ENCODE data around the gene GCH1.

Gene GCH1

DNA sequence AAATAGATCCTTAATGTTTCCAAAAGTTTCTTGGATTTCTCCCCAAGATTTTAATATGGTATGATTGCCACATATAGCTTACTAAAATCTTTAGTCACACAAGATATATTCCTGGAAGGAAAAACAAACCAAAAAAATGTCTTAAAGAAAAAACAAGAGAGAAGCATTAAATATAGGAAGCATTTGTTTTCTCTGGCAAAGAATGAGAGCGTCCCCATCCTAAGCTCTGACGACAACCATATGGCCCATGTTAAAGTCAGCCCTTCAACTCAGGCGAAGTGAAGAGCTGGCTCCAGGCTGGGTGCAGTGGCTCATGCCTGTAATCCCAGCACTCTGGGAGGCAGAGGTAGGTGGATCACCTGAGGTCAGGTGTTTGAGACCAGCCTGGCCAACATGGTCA is 35.6 kb downstream of the GCH1 start:
- no peaks in the 10 kb centered on the region for H3K4me1 ChIP-seq (ENCODE audit: low read length)
- TF ChIP-seq EZH2phosphoT487 (IDR thresholded peaks at IDR 0.05; ENCODE audit: low read depth) (no peak), CTCF (IDR thresholded peaks at IDR 0.05; ENCODE audit: low read depth, low read length) (no peak)
- H3K4me2 ChIP-seq (ENCODE audit: low read length) = no peak overlapping the region
- H3K79me2 ChIP-seq (ENCODE audit: low read length) = no peaks in the 10 kb centered on the region
- H3K36me3 ChIP-seq (replicated peaks; ENCODE audit: low read depth, low read length) = no peaks in the 10 kb centered on the region
- H4K20me1 ChIP-seq (ENCODE audit: insufficient read depth, low read length) = no peaks in the 10 kb centered on the region
- H3K27ac ChIP-seq (ENCODE audit: low read length) = no peak overlapping the region
- H2AFZ ChIP-seq (ENCODE audit: low read depth, low read length) = no peak overlapping the region
- H3K27me3 ChIP-seq (ENCODE audit: low read depth, low read length) = peaks cover 8% of the 10 kb centered on the region; the same call in 1 of the 2 replicates
- no peaks in the 10 kb centered on the region for H3K9me3 ChIP-seq (ENCODE audit: insufficient read depth, low read length)
- no peak overlapping the region for H3K9ac ChIP-seq (ENCODE audit: low read length)
- no peak overlapping the region for H3K4me3 ChIP-seq (ENCODE audit: low read length)

DNA sequence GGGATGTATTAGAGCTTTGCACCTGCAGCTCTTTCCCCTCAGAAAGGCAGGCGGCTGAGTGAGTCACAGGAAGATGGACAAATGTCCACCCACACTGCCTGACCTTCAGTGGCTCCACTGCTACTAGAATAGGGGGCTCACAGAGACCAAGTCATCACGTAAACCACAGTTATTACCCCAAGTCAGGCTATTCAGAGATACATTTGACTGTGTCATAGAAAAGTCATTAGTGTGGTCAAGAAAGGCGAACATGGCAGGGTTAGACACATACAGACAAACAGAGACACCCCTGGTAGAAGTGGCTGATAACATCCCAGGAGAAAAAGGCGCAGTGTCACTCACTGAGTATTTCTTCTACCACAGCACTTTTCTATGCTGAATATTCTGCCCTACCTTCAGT is 36.0 kb downstream of the GCH1 start:
- Histone ChIP-seq H3K36me3 (replicated peaks; ENCODE audit: low read depth, low read length) (no peaks in the 10 kb centered on the region), H3K4me1 (ENCODE audit: low read length) (no peaks in the 10 kb centered on the region), H3K27me3 (ENCODE audit: low read depth, low read length) (peaks cover 8% of the 10 kb centered on the region; the same call in 1 of the 2 replicates), H3K4me3 (ENCODE audit: low read length) (no peak overlapping the region), H3K79me2 (ENCODE audit: low read length) (no peaks in the 10 kb centered on the region), H3K9ac (ENCODE audit: low read length) (no peak overlapping the region), H3K9me3 (ENCODE audit: insufficient read depth, low read length) (no peaks in the 10 kb centered on the region), H3K27ac (ENCODE audit: low read length) (no peak overlapping the region), H2AFZ (ENCODE audit: low read depth, low read length) (no peak overlapping the region), H3K4me2 (ENCODE audit: low read length) (no peak overlapping the region), H4K20me1 (ENCODE audit: insufficient read depth, low read length) (no peaks in the 10 kb centered on the region)
- TF ChIP-seq CTCF (IDR thresholded peaks at IDR 0.05; ENCODE audit: low read depth, low read length) (no peak), EZH2phosphoT487 (IDR thresholded peaks at IDR 0.05; ENCODE audit: low read depth) (no peak)

DNA sequence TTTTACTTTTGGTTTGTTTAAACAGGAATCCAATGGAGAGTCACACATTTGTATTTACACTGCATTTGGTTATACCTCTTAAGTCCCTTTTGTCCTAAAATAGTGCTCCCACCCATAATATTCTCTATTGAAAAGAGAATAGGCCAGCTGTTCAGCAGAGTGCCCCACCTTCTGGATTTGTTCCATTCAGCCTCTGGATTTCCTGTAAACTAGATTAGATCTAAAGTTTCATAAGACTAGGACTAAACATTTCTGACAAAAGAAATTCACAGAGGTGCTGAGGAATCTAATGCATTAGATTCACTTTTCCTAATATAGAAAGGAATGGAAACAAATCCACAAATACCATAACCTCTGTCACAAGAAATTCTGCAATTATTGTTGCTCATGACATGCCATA is 38.1 kb downstream of the GCH1 start:
- Histone ChIP-seq H3K27me3 (ENCODE audit: low read depth, low read length) (peaks cover 8% of the 10 kb centered on the region; the same call in 1 of the 2 replicates), H3K4me2 (ENCODE audit: low read length) (no peak overlapping the region), H3K9me3 (ENCODE audit: insufficient read depth, low read length) (no peaks in the 10 kb centered on the region), H3K79me2 (ENCODE audit: low read length) (no peaks in the 10 kb centered on the region), H4K20me1 (ENCODE audit: insufficient read depth, low read length) (no peaks in the 10 kb centered on the region), H3K36me3 (replicated peaks; ENCODE audit: low read depth, low read length) (no peaks in the 10 kb centered on the region), H3K27ac (ENCODE audit: low read length) (no peak overlapping the region), H3K4me3 (ENCODE audit: low read length) (no peak overlapping the region), H3K4me1 (ENCODE audit: low read length) (no peaks in the 10 kb centered on the region), H3K9ac (ENCODE audit: low read length) (no peak overlapping the region), H2AFZ (ENCODE audit: low read depth, low read length) (no peak overlapping the region)
- TF ChIP-seq CTCF (IDR thresholded peaks at IDR 0.05; ENCODE audit: low read depth, low read length) = no peak
- TF ChIP-seq EZH2phosphoT487 (IDR thresholded peaks at IDR 0.05; ENCODE audit: low read depth) = no peak

DNA sequence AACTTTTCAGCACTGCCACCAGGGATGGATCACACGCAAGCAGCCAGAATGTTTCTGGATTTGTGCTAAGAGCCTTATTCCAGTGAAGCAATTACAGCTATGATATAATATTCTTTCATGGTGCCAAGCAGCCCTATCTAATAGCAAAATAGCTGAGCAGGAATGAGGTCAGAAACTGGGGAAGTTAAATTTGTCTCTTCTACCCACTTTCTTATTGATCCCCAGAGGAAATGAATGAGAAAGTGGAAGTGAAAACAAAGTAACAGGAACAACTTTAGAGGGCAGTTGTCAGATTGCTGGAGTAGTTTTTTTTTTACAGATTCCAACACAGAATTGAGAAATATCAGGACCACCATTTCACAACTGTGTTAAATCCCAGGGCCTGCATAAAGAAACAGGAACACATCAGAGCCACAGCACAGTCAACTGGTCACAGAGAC is 44.8 kb downstream of the GCH1 start:
- H3K9me3 ChIP-seq (ENCODE audit: insufficient read depth, low read length) = no peaks in the 10 kb centered on the region
- no peaks in the 10 kb centered on the region for H3K79me2 ChIP-seq (ENCODE audit: low read length)
- no peaks in the 10 kb centered on the region for H4K20me1 ChIP-seq (ENCODE audit: insufficient read depth, low read length)
- no peak overlapping the region for H2AFZ ChIP-seq (ENCODE audit: low read depth, low read length)
- H3K36me3 ChIP-seq (replicated peaks; ENCODE audit: low read depth, low read length) = no peaks in the 10 kb centered on the region
- no peaks in the 10 kb centered on the region for H3K27me3 ChIP-seq (ENCODE audit: low read depth, low read length)
- H3K4me2 ChIP-seq (ENCODE audit: low read length) = peak overlapping the region; percentile 29; the same call in 1 of the 2 replicates
- no peak overlapping the region for H3K4me3 ChIP-seq (ENCODE audit: low read length)
- peaks cover 17% of the 10 kb centered on the region for H3K4me1 ChIP-seq (ENCODE audit: low read length)
- H3K27ac ChIP-seq (ENCODE audit: low read length) = no peak overlapping the region
- H3K9ac ChIP-seq (ENCODE audit: low read length) = no peak overlapping the region
- TF ChIP-seq EZH2phosphoT487 (IDR thresholded peaks at IDR 0.05; ENCODE audit: low read depth) (no peak), CTCF (IDR thresholded peaks at IDR 0.05; ENCODE audit: low read depth, low read length) (no peak)

Measured in OCI-LY3 (cell line).